ENCODE measurements around the gene GOSR2. TPM values are rescaled to one million over a fixed set of nuclear protein-coding genes. Genes with fewer than 3 reads are reported as not detected.

Gene GOSR2
- total and polyA plus RNA-seq, 9 of the 15 experiments (the other 6 are each of a cell fraction or from before 2014, with no cell fraction given), result 32.7 to 96.3 (median 48.9) TPM

- no peak for TF ChIP-seq ILK (tag; IDR thresholded peaks at IDR 0.05; ENCODE audit: borderline replicate concordance, low read depth)
Observed at GRCh38 chr17:46876353-46876887, 46.5 kb upstream of the GOSR2 start (continued).

GRCh38 chr17:46876926-46877325, 46.0 kb upstream of the GOSR2 start:
- Histone ChIP-seq H2AFZ (ENCODE audit: low read depth, low read length) (no peak overlapping the region), H3K4me1 (replicated peaks in 1 of 2; ENCODE audit: control insufficient read depth in 2 of 2, insufficient read depth in 2 of 2, low read length in 2 of 2) (peaks cover 0 to 11% of the 10 kb centered on the region in 2 experiments; a peak in 2 of 5 replicates), H3K36me3 (ENCODE audit: control insufficient read depth, insufficient read depth, low read length) (no peaks in the 10 kb centered on the region), H3K27ac (ENCODE audit: extremely low read depth, low read depth, low read length) (no peak overlapping the region), H4K20me1 (replicated peaks; ENCODE audit: control insufficient read depth, insufficient read depth, low read length) (peaks cover 1% of the 10 kb centered on the region; the same call in 1 of the 2 replicates), H3K4me2 (ENCODE audit: insufficient read depth, low read length) (no peak overlapping the region), H3K9me1 (ENCODE audit: control insufficient read depth, insufficient read depth, low read length) (no peaks in the 10 kb centered on the region), H3K9ac (ENCODE audit: insufficient read depth in 1 of 2, low read depth in 2 of 2, low read length in 2 of 2) (peak overlapping the region in 1 of 2 experiments; percentile 27; a peak in 1 of 4 replicates), H3K9me3 (replicated peaks; ENCODE audit: control insufficient read depth, insufficient read depth, low read depth, low read length) (no peaks in the 10 kb centered on the region), H3K79me2 (ENCODE audit: control insufficient read depth, insufficient read depth, low read length) (no peaks in the 10 kb centered on the region), H3K27me3 (ENCODE audit: control insufficient read depth in 2 of 2, insufficient read depth in 2 of 2, low read length in 2 of 2) (peaks cover 3 to 28% of the 10 kb centered on the region in 2 experiments; a peak in 4 of 5 replicates), H3K4me3 (no peak overlapping the region)
- no peak for DNase-seq (ENCODE audit: extremely low read depth in 1 of 4, low spot score in 3 of 4)
- ChIA-PET CTCF (ENCODE audit: low intra/inter-chr PET ratio) (no interaction called here), POLR2A (interaction anchor here (1.2 to 2.1 kb wide), 2 partner anchors 12 to 15 kb away, joined by 4 to 7 read pairs; no protein-coding TSS in a partner anchor)
- intact Hi-C loops (cut with micrococcal nuclease) (no loop called here), in situ Hi-C loops (cut with MboI) (no loop called here)
- WGBS (ENCODE audit: insufficient coverage, low coverage, missing lambda C conversion rate), result 0% methylated on average over 4 of the region's 4 CpGs
- no TSS peak for BruUV-seq (replicated peaks)
- TF ChIP-seq CBFA2T3 (IDR thresholded peaks at IDR 0.05), result no peak
- TF ChIP-seq E2F5 (CRISPR knock-in tag; IDR thresholded peaks at IDR 0.05), result no peak
- TF ChIP-seq PATZ1 (CRISPR knock-in tag; IDR thresholded peaks at IDR 0.05; ENCODE audit: borderline replicate concordance), result no peak
- no peak for TF ChIP-seq ETV1 (tag; conservative IDR thresholded peaks at IDR 0.05; ENCODE audit: low read depth)
- no peak for TF ChIP-seq NCOA2 (IDR thresholded peaks at IDR 0.05; ENCODE audit: partially characterized antibody in 2 of 2)
- TF ChIP-seq TBL1XR1 (IDR thresholded peaks at IDR 0.05; ENCODE audit: low read length in 2 of 2), result no peak
- TF ChIP-seq USF1 (CRISPR knock-in tag; IDR thresholded peaks at IDR 0.05), result no peak
- TF ChIP-seq MCM7 (IDR thresholded peaks at IDR 0.05), result no peak
- no peak for TF ChIP-seq LEF1 (IDR thresholded peaks at IDR 0.05)
- FAIRE-seq, result no peak
- no peak for ATAC-seq
